GM23338 (cell line): ENCODE results near the gene C11orf54. TPM values are rescaled to one million over a fixed set of nuclear protein-coding genes. Genes with fewer than 3 reads are reported as not detected.
"Not testable (repeated sequence)": the region's sequence is repeated elsewhere in the genome, so short reads cannot be mapped to it uniquely, and the experiment has no call there.

Source experiments
- ATAC-seq: fragments of 200-7000 bp; cut with Tn5 transposase; 3 replicates; pipeline ENCODE4 v1.9.1; 2020
- DNase-seq: peaks from one replicate; pipeline ENCODE4 v3.0.0-alpha.2; 2015; ENCODE audit warnings: low spot score
- H2AFZ ChIP-seq: fragments of 200-600 bp; sonication (generic); 2 replicates; pipeline ENCODE4 v1.8.0; 2016; ENCODE audit warnings: antibody characterized with exemption, mild to moderate bottlenecking, moderate library complexity
- H3F3A ChIP-seq: fragments of 200-600 bp; sonication (generic); replicated peaks from 2 replicates; pipeline ENCODE4 v1.8.0; 2017; ENCODE audit warnings: antibody characterized with exemption, mixed run types, low read depth
- H3K27ac ChIP-seq: fragments of 200-600 bp; sonication (generic); 2 replicates; pipeline ENCODE4 v1.6.1; 2016; ENCODE audit warnings: low read depth
- H3K27me3 ChIP-seq: fragments of 200-600 bp; sonication (generic); 2 replicates; pipeline ENCODE4 v1.8.0; 2016; ENCODE audit warnings: mild to moderate bottlenecking, mixed run types, moderate library complexity; ENCODE audit not compliant: insufficient read depth
- H3K36me3 ChIP-seq: fragments of 200-600 bp; sonication (generic); 2 replicates; pipeline ENCODE4 v1.8.0; 2016; ENCODE audit warnings: mild to moderate bottlenecking; ENCODE audit not compliant: insufficient read depth
- H3K4me1 ChIP-seq: fragments of 200-600 bp; sonication (generic); 2 replicates; pipeline ENCODE4 v1.8.0; 2016; ENCODE audit warnings: mild to moderate bottlenecking, moderate library complexity; ENCODE audit not compliant: insufficient read depth
- H3K4me2 ChIP-seq: fragments of 200-600 bp; sonication (generic); 2 replicates; pipeline ENCODE4 v1.7.1; 2017; ENCODE audit warnings: mixed run types
- H3K4me3 ChIP-seq: fragments of 200-600 bp; sonication (generic); 2 replicates; pipeline ENCODE4 v1.6.1; 2016; ENCODE audit warnings: mixed run types
- H3K79me2 ChIP-seq: fragments of 200-600 bp; sonication (generic); replicated peaks from 2 replicates; pipeline ENCODE4 v1.8.0; 2017; ENCODE audit warnings: mild to moderate bottlenecking; ENCODE audit not compliant: insufficient read depth
- H3K9me2 ChIP-seq: fragments of 200-600 bp; sonication (generic); 2 replicates; pipeline ENCODE4 v1.8.0; 2017; ENCODE audit not compliant: insufficient read depth
- H4K20me1 ChIP-seq: fragments of 200-600 bp; sonication (generic); replicated peaks from 2 replicates; pipeline ENCODE4 v1.8.0; 2017; ENCODE audit warnings: mild to moderate bottlenecking; ENCODE audit not compliant: insufficient read depth
- H3K27ac Mint-ChIP-seq: 2 replicates; pipeline ENCODE4 v1.8.0; 2020; ENCODE audit warnings: inconsistent platforms, mild to moderate bottlenecking, moderate library complexity, mixed read lengths
- H3K27me3 Mint-ChIP-seq: 3 replicates; pipeline ENCODE4 v1.8.0; 2022; ENCODE audit warnings: low read depth, mild to moderate bottlenecking, moderate library complexity, mixed read lengths, inconsistent platforms; ENCODE audit not compliant: insufficient read depth, poor library complexity
- H3K36me3 Mint-ChIP-seq: 3 replicates; pipeline ENCODE4 v1.8.0; 2021; ENCODE audit warnings: low read depth, mild to moderate bottlenecking, inconsistent platforms, moderate library complexity, mixed read lengths
- H3K4me1 Mint-ChIP-seq: 3 replicates; pipeline ENCODE4 v1.8.0; 2020; ENCODE audit warnings: mild to moderate bottlenecking, inconsistent platforms, mixed read lengths
- H3K4me3 Mint-ChIP-seq: 3 replicates; pipeline ENCODE4 v1.8.0; 2021; ENCODE audit warnings: moderate library complexity, mild to moderate bottlenecking, inconsistent platforms, mixed read lengths
- H3K9me3 Mint-ChIP-seq: 3 replicates; pipeline ENCODE4 v1.8.0; 2020; ENCODE audit warnings: moderate library complexity, mild to moderate bottlenecking, inconsistent platforms, mixed read lengths
- CREB1 ChIP-seq: fragments of 250-450 bp; sonication (Bioruptor Pico); IDR thresholded peaks from 2 replicates; pipeline ENCODE4 v1.5.0; 2020; ENCODE audit warnings: low read depth, mild to moderate bottlenecking, moderate library complexity
- CTCF ChIP-seq, 2 experiments: fragments of 200-600 bp in 1 of 2; sonication (generic) in 1 of 2; conservative IDR thresholded peaks; 2 replicates each; pipeline versions ENCODE4 v1.5.1 to v1.6.1; 2016 to 2017; ENCODE audit warnings: antibody characterized with exemption in 2 of 2, low read depth in 2 of 2, mild to moderate bottlenecking in 2 of 2, moderate library complexity in 1 of 2
- ETS1 ChIP-seq: IDR thresholded peaks from 2 replicates; pipeline ENCODE4 v1.6.1; 2016; ENCODE audit warnings: antibody characterized with exemption
- EZH2 ChIP-seq: fragments of 200-600 bp; sonication (generic); IDR thresholded peaks from one replicate; pipeline ENCODE4 v1.8.0; 2017; ENCODE audit warnings: antibody characterized with exemption, mild to moderate bottlenecking, low read depth; ENCODE audit not compliant: unreplicated experiment
- JUNB ChIP-seq: IDR thresholded peaks from one replicate; pipeline ENCODE4 v1.6.1; 2016; ENCODE audit warnings: antibody characterized with exemption; ENCODE audit not compliant: unreplicated experiment
- NANOG ChIP-seq: IDR thresholded peaks from 2 replicates; pipeline ENCODE4 v1.6.1; 2016; ENCODE audit warnings: antibody characterized with exemption, borderline replicate concordance
- POLR2AphosphoS5 ChIP-seq: IDR thresholded peaks from 2 replicates; pipeline ENCODE4 v1.6.1; 2016; ENCODE audit warnings: antibody characterized with exemption, low read depth
- REST ChIP-seq: IDR thresholded peaks from one replicate; pipeline ENCODE4 v1.6.1; 2018; ENCODE audit warnings: antibody characterized with exemption; ENCODE audit not compliant: unreplicated experiment
- STAT1 ChIP-seq: IDR thresholded peaks from one replicate; pipeline ENCODE4 v1.6.1; 2016; ENCODE audit warnings: antibody characterized with exemption; ENCODE audit not compliant: unreplicated experiment
- ZNF331 ChIP-seq: fragments of 250-450 bp; sonication (Bioruptor Pico); IDR thresholded peaks from 2 replicates; pipeline ENCODE4 v1.5.0; 2020; ENCODE audit warnings: low read depth, mild to moderate bottlenecking, moderate library complexity
- polyA plus RNA-seq: library from polyadenylated mRNA; unstranded; fragments of >200 nt; fragmentation: Nextera tagmentation; extraction: Ambion mirVana; gene quantifications from 2 replicates; pipeline ENCODE4 v1.2.1, GENCODE V29; 2016
- total RNA-seq: library from RNA; depleted of rRNA; stranded (reverse); fragments of >200 nt; shearing (Covaris generic); gene quantifications from 2 replicates; pipeline ENCODE4 v1.2.3, GENCODE V29; 2014

The C11orf54 gene
- total and polyA plus RNA-seq, 2 experiments from 2014 or later: 35.8 to 38.8 TPM

- no peaks in the 10 kb centered on the region for H3K27me3 ChIP-seq
- H3K4me1 Mint-ChIP-seq: no peaks in the 10 kb centered on the region
- H3K4me2 ChIP-seq: no peak overlapping the region
- no peaks in the 10 kb centered on the region for H3K27me3 Mint-ChIP-seq
- TF ChIP-seq NANOG: no peak
- no peak for TF ChIP-seq ZNF331
- no peak for TF ChIP-seq EZH2
- H3K9me2 ChIP-seq: no peaks in the 10 kb centered on the region
- no peaks in the 10 kb centered on the region for H3K4me1 ChIP-seq
- no peak overlapping the region for H3K27ac Mint-ChIP-seq
- no peaks in the 10 kb centered on the region for H3K79me2 ChIP-seq
- H3K9me3 Mint-ChIP-seq: no peaks in the 10 kb centered on the region
- peaks cover 37% of the 10 kb centered on the region for H3K36me3 Mint-ChIP-seq
- H3K4me3 ChIP-seq: no peak overlapping the region
- peaks cover 44% of the 10 kb centered on the region for H3K36me3 ChIP-seq
- H3F3A ChIP-seq: no peaks in the 10 kb centered on the region
- no peaks in the 10 kb centered on the region for H4K20me1 ChIP-seq
- DNase-seq: no peak
- H3K27ac ChIP-seq: no peak overlapping the region
- ATAC-seq: no peak
- no peak overlapping the region for H2AFZ ChIP-seq
- no peak overlapping the region for H3K4me3 Mint-ChIP-seq
Measured at GRCh38 chr11:93757924-93758865, 16.7 kb downstream of the C11orf54 start.

- not testable (repeated sequence) for H3K4me2 ChIP-seq, H3K79me2 ChIP-seq, H3K4me1 ChIP-seq, H3K9me3 Mint-ChIP-seq, H3K4me3 ChIP-seq, H4K20me1 ChIP-seq, H3K27ac ChIP-seq, ATAC-seq, H3K27me3 Mint-ChIP-seq, H2AFZ ChIP-seq, H3K27ac Mint-ChIP-seq, DNase-seq, H3F3A ChIP-seq, H3K4me3 Mint-ChIP-seq, H3K4me1 Mint-ChIP-seq, H3K9me2 ChIP-seq, H3K27me3 ChIP-seq
- peaks cover 37% of the 10 kb centered on the region for H3K36me3 Mint-ChIP-seq
- H3K36me3 ChIP-seq: peaks cover 37% of the 10 kb centered on the region
Measured at GRCh38 chr11:93759123-93759522, 17.7 kb downstream of the C11orf54 start.

- no peaks in the 10 kb centered on the region for H3K79me2 ChIP-seq
- no peak for ATAC-seq
- H3K4me2 ChIP-seq: no peak overlapping the region
- Mint-ChIP-seq H3K27ac (no peak overlapping the region), H3K36me3 (peaks cover 35% of the 10 kb centered on the region), H3K27me3 (peaks cover 2% of the 10 kb centered on the region), H3K9me3 (no peaks in the 10 kb centered on the region), H3K4me3 (no peak overlapping the region), H3K4me1 (no peaks in the 10 kb centered on the region)
- peaks cover 34% of the 10 kb centered on the region for H3K36me3 ChIP-seq
- no peak overlapping the region for H3K27ac ChIP-seq
- H3K4me1 ChIP-seq: no peaks in the 10 kb centered on the region
- H3F3A ChIP-seq: no peaks in the 10 kb centered on the region
- H4K20me1 ChIP-seq: no peaks in the 10 kb centered on the region
- no peaks in the 10 kb centered on the region for H3K9me2 ChIP-seq
- no peaks in the 10 kb centered on the region for H3K27me3 ChIP-seq
- no peak overlapping the region for H2AFZ ChIP-seq
- no peak overlapping the region for H3K4me3 ChIP-seq
- no peak for DNase-seq
- TF ChIP-seq JUNB (no peak), REST (no peak), CREB1 (CRISPR knock-in tag) (no peak), EZH2 (no peak), POLR2AphosphoS5 (no peak), NANOG (no peak), STAT1 (no peak), CTCF (conservative IDR thresholded peaks at IDR 0.05; ENCODE audit: low read depth in 2 of 2) (no peak), ETS1 (no peak)
Measured at GRCh38 chr11:93761910-93762309, 20.4 kb downstream of the C11orf54 start.
